B cell (primary cell): ENCODE measurements around the gene SP3.

Experiments
- CTCF ChIP-seq: fragments of 200-600 bp; IDR thresholded peaks from one replicate; pipeline ENCODE4 v1.8.0; 2022; ENCODE audit warnings: antibody characterized with exemption, mild to moderate bottlenecking
- EZH2 ChIP-seq: IDR thresholded peaks from 2 replicates; pipeline ENCODE4 v1.6.1; 2012; ENCODE audit warnings: borderline replicate concordance, low read depth, mild to moderate bottlenecking, moderate library complexity, low read length; ENCODE audit not compliant: insufficient read depth, poor library complexity, severe bottlenecking

GRCh38 chr2:173896755-173897154 lies 68.4 kb downstream of the SP3 start:
- no peak for TF ChIP-seq CTCF
- TF ChIP-seq EZH2, result no peak
